ENCODE results near the gene ISLR. TPM values are rescaled to one million over a fixed set of nuclear protein-coding genes. Genes with fewer than 3 reads are reported as not detected.

The ISLR gene
- total and polyA plus RNA-seq, 4 donors: 2.4 to 4.2 (median 3.5) TPM

DNA sequence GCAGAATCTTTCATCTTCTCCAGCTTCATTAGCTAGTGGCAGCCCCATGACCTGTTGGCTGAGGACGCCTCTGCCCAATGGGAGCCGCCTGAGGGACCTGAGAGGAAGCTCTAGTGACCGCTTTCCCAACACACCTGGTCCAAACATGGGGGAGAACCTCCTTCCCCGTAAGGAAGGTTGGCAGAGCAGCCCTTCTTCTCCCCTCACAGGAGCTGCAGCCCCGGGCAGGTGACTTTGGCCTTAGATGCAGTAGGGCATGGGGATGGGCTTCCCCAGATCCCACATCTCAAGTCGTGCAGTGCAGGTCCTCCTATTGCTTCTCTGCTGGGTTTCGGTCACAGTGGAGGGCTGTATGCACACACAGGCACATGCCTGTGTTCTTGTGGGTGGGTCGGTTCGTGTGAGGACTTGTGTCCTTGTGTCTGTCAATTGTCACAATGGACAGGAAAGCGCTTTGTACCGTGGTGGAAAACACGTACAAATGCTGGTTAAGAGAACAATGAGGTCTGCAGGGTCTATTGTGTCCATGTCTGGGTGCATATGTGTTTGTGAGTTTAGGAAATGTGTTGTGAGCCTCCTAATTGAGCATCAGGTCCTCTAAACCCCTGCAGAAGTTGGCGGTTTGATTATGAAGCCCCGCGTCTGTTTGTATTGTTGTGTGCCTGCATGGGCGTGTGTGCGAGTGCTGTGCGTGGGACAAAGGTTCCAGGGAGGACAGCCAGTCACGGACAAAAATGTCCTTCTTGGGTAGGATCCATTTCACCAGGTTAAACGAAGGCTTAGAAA, 41.7 kb upstream of the ISLR start:
- Histone ChIP-seq H3K4me1 (ENCODE audit: control insufficient read depth in 4 of 4, insufficient read depth in 4 of 4, low read length in 3 of 4) (peaks cover 21 to 69% (median 34%) of the 10 kb centered on the region in 4 donors), H3K27me3 (ENCODE audit: control insufficient read depth in 4 of 4, insufficient read depth in 4 of 4, low read length in 3 of 4) (peaks cover 13 to 29% (median 17%) of the 10 kb centered on the region in 4 donors), H3K4me3 (ENCODE audit: low read depth in 1 of 3, low read length in 3 of 3) (no peak overlapping the region), H3K27ac (ENCODE audit: low read depth in 1 of 2, low read length in 2 of 2) (no peak overlapping the region), H3K9me3 (ENCODE audit: control insufficient read depth in 4 of 4, low read length in 3 of 4) (peaks cover 0 to 3% (median 0%) of the 10 kb centered on the region in 4 donors), H3K36me3 (ENCODE audit: control insufficient read depth in 4 of 4, insufficient read depth in 3 of 4, low read depth in 1 of 4, low read length in 3 of 4) (no peaks in the 10 kb centered on the region), H3K9ac (ENCODE audit: low read depth in 1 of 2, low read length in 2 of 2) (no peak overlapping the region)
- 14% methylated on average over 20 of the region's 20 CpGs for WGBS
- TF ChIP-seq NR2F2 (IDR thresholded peaks at IDR 0.05): no peak
- TF ChIP-seq SP1 (IDR thresholded peaks at IDR 0.05): no peak
- TF ChIP-seq, protein P1, sequence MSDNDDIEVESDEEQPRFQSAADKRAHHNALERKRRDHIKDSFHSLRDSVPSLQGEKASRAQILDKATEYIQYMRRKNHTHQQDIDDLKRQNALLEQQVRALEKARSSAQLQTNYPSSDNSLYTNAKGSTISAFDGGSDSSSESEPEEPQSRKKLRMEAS (IDR thresholded peaks at IDR 0.05): no peak
- TF ChIP-seq YY1 (IDR thresholded peaks at IDR 0.05): no peak
- TF ChIP-seq JUND (IDR thresholded peaks at IDR 0.05): no peak
- TF ChIP-seq, protein P2, sequence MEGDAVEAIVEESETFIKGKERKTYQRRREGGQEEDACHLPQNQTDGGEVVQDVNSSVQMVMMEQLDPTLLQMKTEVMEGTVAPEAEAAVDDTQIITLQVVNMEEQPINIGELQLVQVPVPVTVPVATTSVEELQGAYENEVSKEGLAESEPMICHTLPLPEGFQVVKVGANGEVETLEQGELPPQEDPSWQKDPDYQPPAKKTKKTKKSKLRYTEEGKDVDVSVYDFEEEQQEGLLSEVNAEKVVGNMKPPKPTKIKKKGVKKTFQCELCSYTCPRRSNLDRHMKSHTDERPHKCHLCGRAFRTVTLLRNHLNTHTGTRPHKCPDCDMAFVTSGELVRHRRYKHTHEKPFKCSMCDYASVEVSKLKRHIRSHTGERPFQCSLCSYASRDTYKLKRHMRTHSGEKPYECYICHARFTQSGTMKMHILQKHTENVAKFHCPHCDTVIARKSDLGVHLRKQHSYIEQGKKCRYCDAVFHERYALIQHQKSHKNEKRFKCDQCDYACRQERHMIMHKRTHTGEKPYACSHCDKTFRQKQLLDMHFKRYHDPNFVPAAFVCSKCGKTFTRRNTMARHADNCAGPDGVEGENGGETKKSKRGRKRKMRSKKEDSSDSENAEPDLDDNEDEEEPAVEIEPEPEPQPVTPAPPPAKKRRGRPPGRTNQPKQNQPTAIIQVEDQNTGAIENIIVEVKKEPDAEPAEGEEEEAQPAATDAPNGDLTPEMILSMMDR (IDR thresholded peaks at IDR 0.05; ENCODE audit: low read depth, low read length, missing input control): no peak
- no peak for TF ChIP-seq HNF4G (IDR thresholded peaks at IDR 0.05)
- TF ChIP-seq EGR1 (IDR thresholded peaks at IDR 0.05; ENCODE audit: low read depth in 2 of 2): no peak
- TF ChIP-seq TAF1 (conservative IDR thresholded peaks at IDR 0.05): no peak
- no peak for TF ChIP-seq FOXA2 (IDR thresholded peaks at IDR 0.05)
- no peak for TF ChIP-seq RXRA (IDR thresholded peaks at IDR 0.05)
- TF ChIP-seq, protein P3, sequence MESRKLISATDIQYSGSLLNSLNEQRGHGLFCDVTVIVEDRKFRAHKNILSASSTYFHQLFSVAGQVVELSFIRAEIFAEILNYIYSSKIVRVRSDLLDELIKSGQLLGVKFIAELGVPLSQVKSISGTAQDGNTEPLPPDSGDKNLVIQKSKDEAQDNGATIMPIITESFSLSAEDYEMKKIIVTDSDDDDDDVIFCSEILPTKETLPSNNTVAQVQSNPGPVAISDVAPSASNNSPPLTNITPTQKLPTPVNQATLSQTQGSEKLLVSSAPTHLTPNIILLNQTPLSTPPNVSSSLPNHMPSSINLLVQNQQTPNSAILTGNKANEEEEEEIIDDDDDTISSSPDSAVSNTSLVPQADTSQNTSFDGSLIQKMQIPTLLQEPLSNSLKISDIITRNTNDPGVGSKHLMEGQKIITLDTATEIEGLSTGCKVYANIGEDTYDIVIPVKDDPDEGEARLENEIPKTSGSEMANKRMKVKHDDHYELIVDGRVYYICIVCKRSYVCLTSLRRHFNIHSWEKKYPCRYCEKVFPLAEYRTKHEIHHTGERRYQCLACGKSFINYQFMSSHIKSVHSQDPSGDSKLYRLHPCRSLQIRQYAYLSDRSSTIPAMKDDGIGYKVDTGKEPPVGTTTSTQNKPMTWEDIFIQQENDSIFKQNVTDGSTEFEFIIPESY (IDR thresholded peaks at IDR 0.05): no peak
- no peak for TF ChIP-seq GABPA (IDR thresholded peaks at IDR 0.05 in 1 of 2, conservative IDR thresholded peaks at IDR 0.05 in 1 of 2)
- TF ChIP-seq, protein P4, sequence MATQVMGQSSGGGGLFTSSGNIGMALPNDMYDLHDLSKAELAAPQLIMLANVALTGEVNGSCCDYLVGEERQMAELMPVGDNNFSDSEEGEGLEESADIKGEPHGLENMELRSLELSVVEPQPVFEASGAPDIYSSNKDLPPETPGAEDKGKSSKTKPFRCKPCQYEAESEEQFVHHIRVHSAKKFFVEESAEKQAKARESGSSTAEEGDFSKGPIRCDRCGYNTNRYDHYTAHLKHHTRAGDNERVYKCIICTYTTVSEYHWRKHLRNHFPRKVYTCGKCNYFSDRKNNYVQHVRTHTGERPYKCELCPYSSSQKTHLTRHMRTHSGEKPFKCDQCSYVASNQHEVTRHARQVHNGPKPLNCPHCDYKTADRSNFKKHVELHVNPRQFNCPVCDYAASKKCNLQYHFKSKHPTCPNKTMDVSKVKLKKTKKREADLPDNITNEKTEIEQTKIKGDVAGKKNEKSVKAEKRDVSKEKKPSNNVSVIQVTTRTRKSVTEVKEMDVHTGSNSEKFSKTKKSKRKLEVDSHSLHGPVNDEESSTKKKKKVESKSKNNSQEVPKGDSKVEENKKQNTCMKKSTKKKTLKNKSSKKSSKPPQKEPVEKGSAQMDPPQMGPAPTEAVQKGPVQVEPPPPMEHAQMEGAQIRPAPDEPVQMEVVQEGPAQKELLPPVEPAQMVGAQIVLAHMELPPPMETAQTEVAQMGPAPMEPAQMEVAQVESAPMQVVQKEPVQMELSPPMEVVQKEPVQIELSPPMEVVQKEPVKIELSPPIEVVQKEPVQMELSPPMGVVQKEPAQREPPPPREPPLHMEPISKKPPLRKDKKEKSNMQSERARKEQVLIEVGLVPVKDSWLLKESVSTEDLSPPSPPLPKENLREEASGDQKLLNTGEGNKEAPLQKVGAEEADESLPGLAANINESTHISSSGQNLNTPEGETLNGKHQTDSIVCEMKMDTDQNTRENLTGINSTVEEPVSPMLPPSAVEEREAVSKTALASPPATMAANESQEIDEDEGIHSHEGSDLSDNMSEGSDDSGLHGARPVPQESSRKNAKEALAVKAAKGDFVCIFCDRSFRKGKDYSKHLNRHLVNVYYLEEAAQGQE (IDR thresholded peaks at IDR 0.05): no peak
- TF ChIP-seq FOXA1 (IDR thresholded peaks at IDR 0.05): no peak
- no peak for TF ChIP-seq RAD21 (IDR thresholded peaks at IDR 0.05)
- TF ChIP-seq, protein P5, sequence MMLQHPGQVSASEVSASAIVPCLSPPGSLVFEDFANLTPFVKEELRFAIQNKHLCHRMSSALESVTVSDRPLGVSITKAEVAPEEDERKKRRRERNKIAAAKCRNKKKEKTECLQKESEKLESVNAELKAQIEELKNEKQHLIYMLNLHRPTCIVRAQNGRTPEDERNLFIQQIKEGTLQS (IDR thresholded peaks at IDR 0.05): no peak
- no peak for TF ChIP-seq HNF4A (conservative IDR thresholded peaks at IDR 0.05)
- no peak for DNase-seq (ENCODE audit: low spot score)
